HepG2 (cell line): ENCODE data around the gene COL8A2. TPM values are rescaled to one million over a fixed set of nuclear protein-coding genes. Genes with fewer than 3 reads are reported as not detected.

ENCODE experiments used
- ETV5 ChIP-seq: IDR thresholded peaks from 2 replicates; pipeline ENCODE4 v1.6.1; 2018; ENCODE audit warnings: missing biosample characterization, missing genetic modification reagents, inconsistent platforms, borderline replicate concordance
- FOXA1 ChIP-seq, 2 experiments: fragments of 450-650 bp in 1 of 2; sonication (generic) in 1 of 2; formaldehyde crosslinking in 1 of 2; IDR thresholded peaks; 2 replicates each; pipeline versions ENCODE4 v1.4.0 to v1.6.1; 2016 to 2020; ENCODE audit warnings: missing genetic modification reagents in 1 of 2
- GATAD2A ChIP-seq: IDR thresholded peaks from 2 replicates; pipeline ENCODE4 v1.6.1; 2016
- HIC2 ChIP-seq: sonication (generic); formaldehyde crosslinking; IDR thresholded peaks from 2 replicates; pipeline ENCODE4 v1.9.0; 2022; ENCODE audit warnings: low read depth, missing genetic modification reagents
- HMG20A ChIP-seq: IDR thresholded peaks from 2 replicates; pipeline ENCODE4 v1.6.1; 2016; ENCODE audit warnings: borderline replicate concordance
- HOXA7 ChIP-seq: sonication (generic); formaldehyde crosslinking; IDR thresholded peaks from 2 replicates; pipeline ENCODE4 v1.8.1; 2022; ENCODE audit warnings: mild to moderate bottlenecking, missing genetic modification reagents, moderate library complexity
- NFE2L1 ChIP-seq: sonication (generic); formaldehyde crosslinking; IDR thresholded peaks from 2 replicates; pipeline ENCODE4 v1.4.0; 2020; ENCODE audit warnings: missing genetic modification reagents, mild to moderate bottlenecking, borderline replicate concordance
- RFX5 ChIP-seq: IDR thresholded peaks from 2 replicates; pipeline ENCODE4 v1.6.1; 2011; ENCODE audit warnings: low read depth, low read length, improper control_type of control experiment
- SRSF9 ChIP-seq: fragments of 200-400 bp; formaldehyde crosslinking; IDR thresholded peaks from 2 replicates; pipeline ENCODE4 v1.6.1; 2018; ENCODE audit warnings: borderline replicate concordance, mild to moderate bottlenecking, low read depth, low read length; ENCODE audit not compliant: insufficient read depth, poor library complexity, severe bottlenecking
- TOPORS ChIP-seq: sonication (generic); formaldehyde crosslinking; IDR thresholded peaks from 2 replicates; pipeline ENCODE4 v1.8.0; 2023; ENCODE audit warnings: mild to moderate bottlenecking, missing genetic modification reagents
- ZFP90 ChIP-seq: sonication (generic); formaldehyde crosslinking; IDR thresholded peaks from 2 replicates; pipeline ENCODE4 v1.8.0; 2022; ENCODE audit warnings: missing genetic modification reagents, mild to moderate bottlenecking, inconsistent platforms, borderline replicate concordance
- ZNF318 ChIP-seq: sonication (generic); formaldehyde crosslinking; IDR thresholded peaks from 2 replicates; pipeline ENCODE4 v1.4.0; 2020; ENCODE audit warnings: mild to moderate bottlenecking, missing genetic modification reagents
- ZNF335 ChIP-seq: sonication (generic); formaldehyde crosslinking; IDR thresholded peaks from 2 replicates; pipeline ENCODE4 v1.4.0; 2020; ENCODE audit warnings: missing genetic modification reagents
- ZNF549 ChIP-seq: sonication (generic); formaldehyde crosslinking; IDR thresholded peaks from 2 replicates; pipeline ENCODE4 v1.5.0; 2020; ENCODE audit warnings: missing genetic modification reagents
- ZNF598 ChIP-seq: sonication (generic); formaldehyde crosslinking; IDR thresholded peaks from 2 replicates; pipeline ENCODE4 v1.5.1; 2020; ENCODE audit warnings: mild to moderate bottlenecking, missing genetic modification reagents, borderline replicate concordance
- ZNF703 ChIP-seq: sonication (generic); formaldehyde crosslinking; IDR thresholded peaks from 2 replicates; pipeline ENCODE4 v1.5.1; 2020; ENCODE audit warnings: missing genetic modification reagents, mild to moderate bottlenecking, moderate library complexity, borderline replicate concordance
- ZNF747 ChIP-seq: sonication (generic); formaldehyde crosslinking; IDR thresholded peaks from 2 replicates; pipeline ENCODE4 v1.8.1; 2023; ENCODE audit warnings: missing genetic modification reagents, mild to moderate bottlenecking, borderline replicate concordance
- ZNF761 ChIP-seq: sonication (generic); formaldehyde crosslinking; conservative IDR thresholded peaks from 2 replicates; pipeline ENCODE4 v1.4.0; 2020; ENCODE audit warnings: mild to moderate bottlenecking, missing genetic modification reagents
- ZNF788 ChIP-seq: sonication (generic); formaldehyde crosslinking; IDR thresholded peaks from 2 replicates; pipeline ENCODE4 v1.5.0; 2020; ENCODE audit warnings: mild to moderate bottlenecking, missing genetic modification reagents, borderline replicate concordance
- polyA plus RNA-seq, 8 experiments: library from polyadenylated mRNA; depleted of rRNA in 3 of 8; stranded (reverse) in 7 of 8; unstranded in 1 of 8; fragments of >200 nt; fragmentation: Illumina TruSeq in 4 of 8; extraction: Trizol in 4 of 8; gene quantifications; 2 replicates each; pipeline versions ENCODE4 v1.2.1 to v1.2.3, GENCODE V29; 2011 to 2016; ENCODE audit warnings: low read depth in 4 of 8, missing spikeins in 1 of 8, mixed read lengths in 1 of 8; ENCODE audit not compliant: insufficient read depth in 1 of 8
- total RNA-seq, 5 experiments: library from RNA; depleted of rRNA; stranded (reverse); fragments of >200 nt; fragmentation: Illumina TruSeq; extraction: Trizol; gene quantifications; 2 replicates each; pipeline ENCODE4 v1.2.3, GENCODE V29; 2016; ENCODE audit warnings: low read depth in 1 of 5

The COL8A2 gene
- total and polyA plus RNA-seq, 2 of the 13 experiments (the other 11 are each of a cell fraction or from before 2014, with no cell fraction given) = 0.13 to 0.24 TPM

GRCh38 chr1:36088577-36089392, 36.2 kb downstream of the COL8A2 start, which contains the start of gene ADPRS (continued):
- TF ChIP-seq SRSF9 (no peak), HOXA7 (CRISPR knock-in tag) (no peak), ZNF335 (CRISPR knock-in tag) (no peak), GATAD2A (peak; percentile 76), NFE2L1 (CRISPR knock-in tag) (peak; percentile 76; the same call in 1 of the 2 replicates), ZNF703 (CRISPR knock-in tag) (peak; percentile 91), ZNF598 (CRISPR knock-in tag) (no peak; the same call in 1 of the 2 replicates), FOXA1 (IDR thresholded peaks at IDR 0.05) (no peak), FOXA1 (CRISPR knock-in tag; IDR thresholded peaks at IDR 0.05) (no peak), ZFP90 (CRISPR knock-in tag) (peak; percentile 75; the same call in 1 of the 2 replicates), ZNF761 (CRISPR knock-in tag) (peak; percentile 79; the same call in 1 of the 2 replicates), RFX5 (no peak), ZNF788 (peak; percentile 97), TOPORS (CRISPR knock-in tag) (no peak), HIC2 (CRISPR knock-in tag) (no peak), HMG20A (no peak), ZNF318 (CRISPR knock-in tag) (0 out of 2 replicates have a peak, but pooled peaks have one; percentile 4), ETV5 (peak; percentile 96), ZNF549 (0 out of 2 replicates have a peak, but pooled peaks have one; percentile 34), ZNF747 (CRISPR knock-in tag) (no peak; the same call in 1 of the 2 replicates)
